Amniotic stem cell (primary cell): ENCODE results near the gene GBA2.
A peak's percentile ranks its signal among the peaks of the same experiment; 100 is the strongest.

ENCODE experiments used
- DNase-seq: peaks from one replicate; lab custom pipeline; 2025; lab: John Stamatoyannopoulos, UW

Gene GBA2

GRCh38 chr9:35737143-35737542, 11.9 kb downstream of the GBA2 start:
- DNase-seq, result no peak

GRCh38 chr9:35736201-35736633, 12.8 kb downstream of the GBA2 start:
- DNase-seq, result peak; percentile 56

GRCh38 chr9:35734096-35734495, 14.9 kb downstream of the GBA2 start:
- DNase-seq, result no peak

- DNase-seq, result peak; percentile 34
These were observed 16.1 kb downstream of the GBA2 start for GRCh38 chr9:35732800-35733541.

- DNase-seq, result peak; percentile 97
These were observed 16.7 kb downstream of the GBA2 start, which contains the start of the genes CREB3 and TLN1 for GRCh38 chr9:35732185-35732799. Gene CREB3, plus strand, starts transcription at chr9:35732666. Its CDS starts 107 bp downstream, at chr9:35732773. Gene TLN1, minus strand, starts transcription at chr9:35732195. Its CDS starts 6,501 bp downstream, at chr9:35725694.

- DNase-seq, result no peak
These were observed 17.4 kb downstream of the GBA2 start for GRCh38 chr9:35731415-35732184.

GRCh38 chr9:35730486-35730854, 18.6 kb downstream of the GBA2 start:
- no peak for DNase-seq

- DNase-seq, result peak; percentile 83
These were observed 19.1 kb downstream of the GBA2 start for GRCh38 chr9:35729700-35730485.

GRCh38 chr9:35729101-35729500, 19.9 kb downstream of the GBA2 start:
- DNase-seq, result no peak

GRCh38 chr9:35728041-35728971, 20.7 kb downstream of the GBA2 start:
- peak; percentile 62 for DNase-seq

GRCh38 chr9:35727676-35728040, 21.4 kb downstream of the GBA2 start:
- DNase-seq, result no peak

- DNase-seq, result no peak
These were observed 22.1 kb downstream of the GBA2 start for GRCh38 chr9:35726931-35727330.

GRCh38 chr9:35725362-35725761, 23.7 kb downstream of the GBA2 start:
- DNase-seq, result no peak

- no peak for DNase-seq
These were observed 25.1 kb downstream of the GBA2 start for GRCh38 chr9:35723908-35724307.

GRCh38 chr9:35723426-35723825, 25.6 kb downstream of the GBA2 start:
- no peak for DNase-seq

GRCh38 chr9:35719546-35719945, 29.5 kb downstream of the GBA2 start:
- DNase-seq, result no peak

GRCh38 chr9:35718721-35719511, 30.1 kb downstream of the GBA2 start:
- no peak for DNase-seq

GRCh38 chr9:35717132-35717870, 31.7 kb downstream of the GBA2 start:
- no peak for DNase-seq

GRCh38 chr9:35716230-35716629, 32.8 kb downstream of the GBA2 start:
- DNase-seq, result no peak
